ENCODE data around the gene WDR7. TPM values are rescaled to one million over a fixed set of nuclear protein-coding genes. Genes with fewer than 3 reads are reported as not detected.
"Not testable (repeated sequence)": the region's sequence is repeated elsewhere in the genome, so short reads cannot be mapped to it uniquely, and the experiment has no call there.

The WDR7 gene
- total RNA-seq, 1 donor from 2014 or later, result 16.9 TPM

- no peaks in the 10 kb centered on the region for H3K9me3 Mint-ChIP-seq
- H3K36me3 Mint-ChIP-seq, result no peaks in the 10 kb centered on the region
- no peak overlapping the region for H3K27ac Mint-ChIP-seq
- H3K27me3 Mint-ChIP-seq, result no peaks in the 10 kb centered on the region
- H3K4me1 Mint-ChIP-seq (ENCODE audit: unreplicated experiment), result peaks cover 8% of the 10 kb centered on the region
- no peak for DNase-seq (ENCODE audit: extremely low spot score, unreplicated experiment)
- no peak for TF ChIP-seq CTCF (conservative IDR thresholded peaks at IDR 0.05)
- H3K4me3 Mint-ChIP-seq, result no peak overlapping the region
These were observed 2.9 kb upstream of the WDR7 start for GRCh38 chr18:56647951-56648893.

- no peak for DNase-seq (ENCODE audit: extremely low spot score, unreplicated experiment)
- no peak for TF ChIP-seq CTCF (conservative IDR thresholded peaks at IDR 0.05)
- no peak overlapping the region for H3K27ac Mint-ChIP-seq
- H3K9me3 Mint-ChIP-seq, result no peaks in the 10 kb centered on the region
- H3K36me3 Mint-ChIP-seq, result no peaks in the 10 kb centered on the region
- no peaks in the 10 kb centered on the region for H3K27me3 Mint-ChIP-seq
- H3K4me1 Mint-ChIP-seq (ENCODE audit: unreplicated experiment), result peaks cover 8% of the 10 kb centered on the region
- H3K4me3 Mint-ChIP-seq, result peak overlapping the region; percentile 26
These were observed 1.2 kb upstream of the WDR7 start for GRCh38 chr18:56649996-56650395.

- peaks cover 8% of the 10 kb centered on the region for H3K4me1 Mint-ChIP-seq (ENCODE audit: unreplicated experiment)
- no peak for TF ChIP-seq CTCF (conservative IDR thresholded peaks at IDR 0.05)
- no peak for DNase-seq (ENCODE audit: extremely low spot score, unreplicated experiment)
- peak overlapping the region; percentile 91 for H3K4me3 Mint-ChIP-seq
- H3K27ac Mint-ChIP-seq, result peak overlapping the region; percentile 77
- H3K36me3 Mint-ChIP-seq, result no peaks in the 10 kb centered on the region
- no peaks in the 10 kb centered on the region for H3K27me3 Mint-ChIP-seq
- no peaks in the 10 kb centered on the region for H3K9me3 Mint-ChIP-seq
These were observed 573 bp downstream of the WDR7 start for GRCh38 chr18:56651771-56652092.

GRCh38 chr18:56652802-56653201, 1.6 kb downstream of the WDR7 start:
- Mint-ChIP-seq H3K9me3 (no peaks in the 10 kb centered on the region), H3K4me1 (ENCODE audit: unreplicated experiment) (peaks cover 8% of the 10 kb centered on the region), H3K4me3 (peak overlapping the region; percentile 64), H3K36me3 (no peaks in the 10 kb centered on the region), H3K27ac (no peak overlapping the region), H3K27me3 (no peaks in the 10 kb centered on the region)
- no peak for TF ChIP-seq CTCF (conservative IDR thresholded peaks at IDR 0.05)
- no peak for DNase-seq (ENCODE audit: extremely low spot score, unreplicated experiment)

GRCh38 chr18:56654280-56654679, 3.1 kb downstream of the WDR7 start:
- H3K4me3 Mint-ChIP-seq; H3K27ac Mint-ChIP-seq; H3K36me3 Mint-ChIP-seq; DNase-seq (ENCODE audit: extremely low spot score, unreplicated experiment); H3K27me3 Mint-ChIP-seq; H3K4me1 Mint-ChIP-seq (ENCODE audit: unreplicated experiment); H3K9me3 Mint-ChIP-seq: not testable (repeated sequence)

GRCh38 chr18:56658261-56658660, 7.1 kb downstream of the WDR7 start:
- no peaks in the 10 kb centered on the region for H3K36me3 Mint-ChIP-seq
- no peak overlapping the region for H3K4me3 Mint-ChIP-seq
- DNase-seq (ENCODE audit: extremely low spot score, unreplicated experiment), result no peak
- no peaks in the 10 kb centered on the region for H3K27me3 Mint-ChIP-seq
- H3K27ac Mint-ChIP-seq, result no peak overlapping the region
- no peaks in the 10 kb centered on the region for H3K9me3 Mint-ChIP-seq
- H3K4me1 Mint-ChIP-seq (ENCODE audit: unreplicated experiment), result peaks cover 14% of the 10 kb centered on the region
- TF ChIP-seq CTCF (conservative IDR thresholded peaks at IDR 0.05), result no peak
